Measurements from ENCODE around the gene SFSWAP.

SFSWAP gene

DNA sequence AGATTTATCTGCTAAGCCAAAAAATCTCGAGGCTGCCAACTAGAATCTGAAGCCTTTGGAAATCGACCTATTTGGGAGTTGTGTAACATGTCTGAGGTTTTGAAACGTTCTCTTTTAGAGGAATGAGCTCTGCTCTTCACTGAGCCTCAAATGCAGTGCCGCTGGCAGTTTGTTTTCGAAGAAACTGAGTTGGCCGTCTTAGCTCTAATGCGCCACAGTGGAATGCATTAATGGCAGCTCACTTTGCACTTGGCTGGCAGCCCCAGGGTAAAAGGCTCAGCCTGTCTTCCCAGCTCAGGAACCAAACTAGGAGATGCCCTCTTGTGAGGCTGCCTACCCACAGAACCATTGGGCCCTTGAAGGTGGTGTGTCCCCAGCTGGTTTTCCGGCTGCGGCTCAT, 53.8 kb downstream of the SFSWAP start:
- ATAC-seq, result no peak

DNA sequence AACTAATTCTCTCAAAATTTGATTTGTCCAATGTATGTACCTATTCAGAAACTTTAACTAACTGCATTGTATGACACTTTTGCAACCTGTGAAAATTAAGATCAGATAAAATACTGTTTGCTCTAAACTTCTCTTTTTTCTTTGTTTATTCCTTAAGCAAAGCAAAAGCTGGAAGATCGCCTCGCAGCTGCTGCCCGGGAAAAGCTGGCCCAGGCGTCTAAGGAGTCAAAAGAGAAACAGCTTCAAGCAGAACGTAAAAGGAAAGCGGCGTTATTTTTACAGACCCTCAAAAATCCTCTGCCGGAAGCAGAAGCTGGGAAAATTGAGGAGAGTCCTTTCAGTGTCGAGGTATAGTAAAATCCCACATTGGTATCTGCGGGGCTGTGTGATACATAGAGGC, 55.1 kb downstream of the SFSWAP start:
- TF ChIP-seq ZNF70 (CRISPR knock-in tag; IDR thresholded peaks at IDR 0.05), result no peak
- TF ChIP-seq RARB (CRISPR knock-in tag; IDR thresholded peaks at IDR 0.05), result no peak
- no peak for TF ChIP-seq ESRRG (CRISPR knock-in tag; IDR thresholded peaks at IDR 0.05)
- TF ChIP-seq PPARA (CRISPR knock-in tag; IDR thresholded peaks at IDR 0.05; ENCODE audit: borderline replicate concordance), result no peak
- no peak for TF ChIP-seq PATZ1 (CRISPR knock-in tag; IDR thresholded peaks at IDR 0.05; ENCODE audit: borderline replicate concordance)
- TF ChIP-seq TOX (CRISPR knock-in tag; IDR thresholded peaks at IDR 0.05; ENCODE audit: borderline replicate concordance), result no peak
- TF ChIP-seq POU6F1 (CRISPR knock-in tag; IDR thresholded peaks at IDR 0.05; ENCODE audit: borderline replicate concordance, low read depth), result no peak
- no peak for TF ChIP-seq ARNTL (CRISPR knock-in tag; IDR thresholded peaks at IDR 0.05; ENCODE audit: borderline replicate concordance, low read depth)
- no peak for TF ChIP-seq GLIS3 (CRISPR knock-in tag; IDR thresholded peaks at IDR 0.05)
- no peak for TF ChIP-seq SNAI2 (CRISPR knock-in tag; IDR thresholded peaks at IDR 0.05)
- no peak for TF ChIP-seq CSDC2 (CRISPR knock-in tag; IDR thresholded peaks at IDR 0.05)
- ATAC-seq, result no peak

More for the DNA sequence above, 53.8 kb downstream of the SFSWAP start:
- no peak for TF ChIP-seq CREB5 (CRISPR knock-in tag; IDR thresholded peaks at IDR 0.05; ENCODE audit: low read depth)
- no peak for TF ChIP-seq TOX (CRISPR knock-in tag; IDR thresholded peaks at IDR 0.05; ENCODE audit: borderline replicate concordance)
- no peak for TF ChIP-seq SNAI2 (CRISPR knock-in tag; IDR thresholded peaks at IDR 0.05)
- no peak for TF ChIP-seq PPARA (CRISPR knock-in tag; IDR thresholded peaks at IDR 0.05; ENCODE audit: borderline replicate concordance)

DNA sequence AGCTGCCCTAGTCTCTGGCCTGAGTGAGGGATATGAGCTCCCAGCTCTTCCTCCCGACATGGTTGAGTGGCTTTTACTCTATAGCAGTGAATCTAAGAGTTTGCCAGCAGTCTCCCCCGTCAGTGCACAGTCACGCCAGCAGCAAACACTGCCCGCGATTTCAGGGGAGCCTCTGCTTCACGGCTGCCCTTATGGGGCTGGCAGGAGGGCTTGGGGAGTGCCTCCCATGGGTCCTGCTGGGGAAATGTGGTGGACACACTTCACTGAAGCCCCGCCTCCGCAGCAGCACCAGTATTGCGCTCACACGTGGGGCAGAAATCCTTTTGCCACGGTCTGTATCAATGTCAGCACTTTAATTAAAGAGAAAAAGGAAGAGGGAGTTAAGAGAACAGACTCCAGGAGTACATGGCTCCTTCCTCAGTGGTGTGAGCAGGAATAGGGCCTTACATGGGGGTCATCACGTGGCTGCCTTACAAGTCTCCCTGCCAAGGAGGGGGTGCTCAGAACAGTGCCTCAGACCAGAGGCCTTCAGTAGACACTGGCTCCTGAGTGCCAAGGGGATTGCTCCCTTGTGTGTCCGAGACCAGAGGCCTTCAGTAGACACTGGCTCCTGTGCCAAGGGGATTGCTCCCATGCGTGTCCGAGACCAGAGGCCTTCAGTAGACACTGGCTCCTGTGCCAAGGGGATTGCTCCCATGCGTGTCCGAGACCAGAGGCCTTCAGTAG, 55.7 kb downstream of the SFSWAP start:
- TF ChIP-seq POU6F1 (CRISPR knock-in tag; IDR thresholded peaks at IDR 0.05; ENCODE audit: borderline replicate concordance, low read depth) (no peak), CSRNP3 (CRISPR knock-in tag; IDR thresholded peaks at IDR 0.05) (no peak), PPARA (CRISPR knock-in tag; IDR thresholded peaks at IDR 0.05; ENCODE audit: borderline replicate concordance) (no peak), PATZ1 (CRISPR knock-in tag; IDR thresholded peaks at IDR 0.05; ENCODE audit: borderline replicate concordance) (no peak), ZNF565 (CRISPR knock-in tag; conservative IDR thresholded peaks at IDR 0.05; ENCODE audit: low read depth) (no peak), ZNF8 (CRISPR knock-in tag; IDR thresholded peaks at IDR 0.05) (no peak), ISL1 (CRISPR knock-in tag; IDR thresholded peaks at IDR 0.05) (no peak), SNAI2 (CRISPR knock-in tag; IDR thresholded peaks at IDR 0.05) (no peak), CSDC2 (CRISPR knock-in tag; IDR thresholded peaks at IDR 0.05) (no peak), BACH2 (CRISPR knock-in tag; IDR thresholded peaks at IDR 0.05; ENCODE audit: borderline replicate concordance) (no peak)
- ATAC-seq, result no peak

Measured in SK-N-SH treated with all-trans-retinoic acid at 6 μM for 48 hours (cell line).